HepG2 (cell line): Measurements from ENCODE around the gene GRID1. TPM values are rescaled to one million over a fixed set of nuclear protein-coding genes. Genes with fewer than 3 reads are reported as not detected.

ENCODE experiments used
- ATAC-seq: fragments of 200-7000 bp; cut with Tn5 transposase; 3 replicates; pipeline ENCODE4 v1.9.1; 2020; ENCODE audit warnings: mild to moderate bottlenecking, moderate library complexity
- BruUV-seq: library from RNA; stranded (reverse); fragments of 400-500 nt; replicated peaks from 2 replicates; lab custom pipeline; 2021; lab: Mats Ljungman, UMichigan
- CTCF ChIA-PET: fragments of 300-600 bp; formaldehyde crosslinking; extraction: SDS; loops from one replicate; lab custom pipeline; 2021; ENCODE audit warnings: low total read pairs, inconsistent platforms, low intra/inter-chr PET ratio; lab: Yijun Ruan, JAX
- POLR2A ChIA-PET: fragments of 350-600 bp; sonication (Branson Sonifier 250); formaldehyde crosslinking; loops from one replicate; lab custom pipeline; 2020; ENCODE audit warnings: antibody characterized with exemption, inconsistent platforms; lab: Yijun Ruan, JAX
- DNase-seq: peaks from one replicate; pipeline ENCODE4 v3.0.0-alpha.2; 2015; ENCODE audit warnings: low spot score
- FAIRE-seq: peaks from 3 replicates; lab custom pipeline; 2011; peaks lifted over from hg19 to GRCh38; lab: Jason Lieb, UNC
- H2AFZ ChIP-seq: one replicate; pipeline ENCODE4 v1.6.1; 2011; ENCODE audit warnings: low read length, inconsistent platforms
- H3K27ac ChIP-seq: fragments of 300-600 bp; 3 replicates; pipeline ENCODE4 v1.8.0; 2011; ENCODE audit warnings: mixed run types, mild to moderate bottlenecking, mixed read lengths, low read length, inconsistent platforms; ENCODE audit not compliant: insufficient read depth; ENCODE audit errors: extremely low read length
- H3K27me3 ChIP-seq, 2 experiments: fragments of 200-600 bp in 1 of 2; 2 replicates in 1 of 2; 3 replicates in 1 of 2; pipeline versions ENCODE4 v1.6.0 to v1.8.0; 2011; ENCODE audit warnings: low read length in 2 of 2, mild to moderate bottlenecking in 2 of 2, moderate library complexity in 2 of 2, inconsistent platforms in 1 of 2; ENCODE audit not compliant: insufficient read depth in 2 of 2, control insufficient read depth in 1 of 2
- H3K36me3 ChIP-seq, 2 experiments: fragments of 200-600 bp in 1 of 2; replicated peaks in 1 of 2; 2 replicates in 1 of 2; 3 replicates in 1 of 2; pipeline versions ENCODE4 v1.5.1 to v1.8.0; 2011; ENCODE audit warnings: low read length in 2 of 2, inconsistent platforms in 1 of 2; ENCODE audit not compliant: insufficient read depth in 2 of 2, control insufficient read depth in 1 of 2
- H3K4me1 ChIP-seq: 2 replicates; pipeline ENCODE4 v1.5.1; 2012; ENCODE audit warnings: low read length, inconsistent platforms; ENCODE audit not compliant: insufficient read depth
- H3K4me2 ChIP-seq: 2 replicates; pipeline ENCODE4 v1.6.0; 2011; ENCODE audit warnings: low read depth, low read length, inconsistent platforms
- H3K4me3 ChIP-seq, 3 experiments: fragments of 200-600 bp in 1 of 3; sonication (generic), shearing (Covaris generic) in 1 of 3; replicated peaks in 1 of 3; 2 replicates each; pipeline ENCODE4 v1.5.1; 2011 to 2016; ENCODE audit warnings: low read length in 3 of 3, inconsistent platforms in 2 of 3, low read depth in 2 of 3, mild to moderate bottlenecking in 2 of 3, control low read depth in 1 of 3, mixed read lengths in 1 of 3; ENCODE audit not compliant: insufficient read depth in 1 of 3
- H3K79me2 ChIP-seq: one replicate; pipeline ENCODE4 v1.6.1; 2011; ENCODE audit warnings: low read length, inconsistent platforms; ENCODE audit not compliant: insufficient read depth
- H3K9ac ChIP-seq: 2 replicates; pipeline ENCODE4 v1.6.0; 2011; ENCODE audit warnings: mild to moderate bottlenecking, low read depth, low read length, inconsistent platforms; ENCODE audit not compliant: insufficient read depth
- H3K9me3 ChIP-seq: 2 replicates; pipeline ENCODE4 v1.5.1; 2012; ENCODE audit warnings: mild to moderate bottlenecking, low read length
- H4K20me1 ChIP-seq: 2 replicates; pipeline ENCODE4 v1.6.0; 2011; ENCODE audit warnings: inconsistent platforms, mild to moderate bottlenecking, low read length, moderate library complexity; ENCODE audit not compliant: insufficient read depth
- ATF1 ChIP-seq: IDR thresholded peaks from 2 replicates; pipeline ENCODE4 v1.6.1; 2016; ENCODE audit warnings: mild to moderate bottlenecking, control low read depth
- HOXA3 ChIP-seq: sonication (generic); formaldehyde crosslinking; IDR thresholded peaks from 2 replicates; pipeline ENCODE4 v1.5.0; 2020; ENCODE audit warnings: missing genetic modification reagents
- MYNN ChIP-seq: sonication (generic); formaldehyde crosslinking; IDR thresholded peaks from 2 replicates; pipeline ENCODE4 v1.4.0; 2020; ENCODE audit warnings: mild to moderate bottlenecking, low read depth, missing genetic modification reagents
- NR2F6 ChIP-seq, 2 experiments: IDR thresholded peaks; 2 replicates each; pipeline ENCODE4 v1.6.1; 2016; ENCODE audit warnings: antibody characterized with exemption in 1 of 2, mild to moderate bottlenecking in 1 of 2
- PRPF4 ChIP-seq: fragments of 200-400 bp; formaldehyde crosslinking; IDR thresholded peaks from 2 replicates; pipeline ENCODE4 v1.6.1; 2016; ENCODE audit warnings: low read length, low read depth; ENCODE audit not compliant: poor library complexity, severe bottlenecking
- REPIN1 ChIP-seq: sonication (generic); formaldehyde crosslinking; IDR thresholded peaks from 2 replicates; pipeline ENCODE4 v1.8.0; 2022; ENCODE audit warnings: missing genetic modification reagents, low read depth, mild to moderate bottlenecking, borderline replicate concordance
- SIX1 ChIP-seq: sonication (generic); formaldehyde crosslinking; IDR thresholded peaks from 2 replicates; pipeline ENCODE4 v1.4.0; 2020; ENCODE audit warnings: missing genetic modification reagents, borderline replicate concordance
- STAG1 ChIP-seq: sonication (generic); formaldehyde crosslinking; IDR thresholded peaks from 2 replicates; pipeline ENCODE4 v1.4.0; 2020; ENCODE audit warnings: missing genetic modification reagents
- ZBTB38 ChIP-seq: sonication (generic); formaldehyde crosslinking; IDR thresholded peaks from 2 replicates; pipeline ENCODE4 v1.5.1; 2020; ENCODE audit warnings: mild to moderate bottlenecking, missing genetic modification reagents
- ZNF230 ChIP-seq: sonication (generic); formaldehyde crosslinking; IDR thresholded peaks from 2 replicates; pipeline ENCODE4 v1.4.0; 2020; ENCODE audit warnings: mild to moderate bottlenecking, missing genetic modification reagents
- ZNF350 ChIP-seq: sonication (generic); formaldehyde crosslinking; IDR thresholded peaks from 2 replicates; pipeline ENCODE4 v1.4.0; 2020; ENCODE audit warnings: mild to moderate bottlenecking, low read depth, missing genetic modification reagents, borderline replicate concordance
- ZNF605 ChIP-seq: sonication (generic); formaldehyde crosslinking; IDR thresholded peaks from 2 replicates; pipeline ENCODE4 v1.8.0; 2022; ENCODE audit warnings: mild to moderate bottlenecking, missing genetic modification reagents
- WGBS: methylation state at CpG from one replicate; pipeline ENCODE4 v1.1.6; 2017; ENCODE audit warnings: low lambda C conversion rate; 5-methylcytosine and 5-hydroxymethylcytosine counted together
- in situ Hi-C: cut with HindIII; loops from 2 replicates; pipeline ENCODE4 v1.10.0; 2017; ENCODE audit warnings: low pct_unique_long_range_greater_than_20kb; ENCODE audit not compliant: extremely low pct_ligation_motif_present
- intact Hi-C: fragments of 100-400 bp; cut with micrococcal nuclease; formaldehyde crosslinking; loops from one replicate; pipeline ENCODE4 v1.10.0; 2022; ENCODE audit not compliant: unreplicated experiment
- polyA plus RNA-seq, 8 experiments: library from polyadenylated mRNA; depleted of rRNA in 3 of 8; stranded (reverse) in 7 of 8; unstranded in 1 of 8; fragments of >200 nt; fragmentation: Illumina TruSeq in 4 of 8; extraction: Trizol in 4 of 8; gene quantifications; 2 replicates each; pipeline versions ENCODE4 v1.2.1 to v1.2.3, GENCODE V29; 2011 to 2016; ENCODE audit warnings: low read depth in 4 of 8, missing spikeins in 1 of 8, mixed read lengths in 1 of 8; ENCODE audit not compliant: insufficient read depth in 1 of 8
- total RNA-seq, 5 experiments: library from RNA; depleted of rRNA; stranded (reverse); fragments of >200 nt; fragmentation: Illumina TruSeq; extraction: Trizol; gene quantifications; 2 replicates each; pipeline ENCODE4 v1.2.3, GENCODE V29; 2016; ENCODE audit warnings: low read depth in 1 of 5
- TF ChIP-seq, protein P1 (sequence below): sonication (generic); formaldehyde crosslinking; IDR thresholded peaks from 2 replicates; pipeline ENCODE4 v1.8.0; 2022; ENCODE audit warnings: mild to moderate bottlenecking, missing genetic modification reagents; ENCODE audit not compliant: insufficient replicate concordance
- TF ChIP-seq, protein P2 (sequence below): sonication (generic); formaldehyde crosslinking; IDR thresholded peaks from 2 replicates; pipeline ENCODE4 v1.4.0; 2020; ENCODE audit warnings: missing genetic modification reagents
- TF ChIP-seq, protein P3 (sequence below): sonication (generic); formaldehyde crosslinking; IDR thresholded peaks from 2 replicates; pipeline ENCODE4 v1.8.0; 2023; ENCODE audit warnings: mild to moderate bottlenecking, missing genetic modification reagents

The GRID1 gene
- total and polyA plus RNA-seq, 2 of the 13 experiments (the other 11 are each of a cell fraction or from before 2014, with no cell fraction given) = 0.05 TPM; not detected in 1

DNA sequence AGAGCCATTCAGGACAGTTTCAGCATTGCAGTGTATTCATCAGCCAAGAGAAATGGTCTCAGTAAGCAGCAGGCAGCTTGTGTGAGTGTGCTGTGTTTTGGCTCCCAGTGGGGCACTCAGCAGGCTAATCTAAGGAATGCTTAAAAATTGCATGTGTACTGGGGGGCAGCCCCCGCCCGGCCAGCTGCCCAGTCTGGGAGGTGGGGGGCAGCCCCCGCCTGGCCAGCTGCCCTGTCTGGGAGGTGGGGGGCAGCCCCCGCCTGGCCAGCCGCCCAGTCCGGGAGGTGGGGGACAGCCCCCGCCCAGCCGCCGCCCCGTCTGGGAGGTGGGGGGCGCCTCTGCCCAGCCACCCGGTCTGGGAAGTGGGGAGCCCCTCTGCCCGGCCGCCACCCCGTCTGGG, 116.2 kb downstream of the GRID1 start:
- Histone ChIP-seq H3K4me1 (no peaks in the 10 kb centered on the region), H3K27ac (no peak overlapping the region), H3K79me2 (no peaks in the 10 kb centered on the region), H2AFZ (no peak overlapping the region), H3K36me3 (no peaks in the 10 kb centered on the region), H3K4me3 (no peak overlapping the region), H3K9me3 (no peaks in the 10 kb centered on the region), H3K27me3 (peaks cover 0 to 6% of the 10 kb centered on the region in 2 experiments; a peak in 1 of 5 replicates), H3K4me2 (no peak overlapping the region), H3K9ac (no peak overlapping the region), H4K20me1 (no peaks in the 10 kb centered on the region)
- FAIRE-seq (no peak), ATAC-seq (no peak), DNase-seq (no peak)
- TF ChIP-seq ZNF350 (CRISPR knock-in tag) = no peak
- TF ChIP-seq MYNN (CRISPR knock-in tag) = no peak
- no peak for TF ChIP-seq ATF1 (CRISPR knock-in tag)
- TF ChIP-seq REPIN1 (CRISPR knock-in tag) = no peak
- TF ChIP-seq ZBTB38 (CRISPR knock-in tag) = no peak
- TF ChIP-seq, protein P1, sequence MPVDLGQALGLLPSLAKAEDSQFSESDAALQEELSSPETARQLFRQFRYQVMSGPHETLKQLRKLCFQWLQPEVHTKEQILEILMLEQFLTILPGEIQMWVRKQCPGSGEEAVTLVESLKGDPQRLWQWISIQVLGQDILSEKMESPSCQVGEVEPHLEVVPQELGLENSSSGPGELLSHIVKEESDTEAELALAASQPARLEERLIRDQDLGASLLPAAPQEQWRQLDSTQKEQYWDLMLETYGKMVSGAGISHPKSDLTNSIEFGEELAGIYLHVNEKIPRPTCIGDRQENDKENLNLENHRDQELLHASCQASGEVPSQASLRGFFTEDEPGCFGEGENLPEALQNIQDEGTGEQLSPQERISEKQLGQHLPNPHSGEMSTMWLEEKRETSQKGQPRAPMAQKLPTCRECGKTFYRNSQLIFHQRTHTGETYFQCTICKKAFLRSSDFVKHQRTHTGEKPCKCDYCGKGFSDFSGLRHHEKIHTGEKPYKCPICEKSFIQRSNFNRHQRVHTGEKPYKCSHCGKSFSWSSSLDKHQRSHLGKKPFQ = no peak
- TF ChIP-seq STAG1 (CRISPR knock-in tag) = no peak
- TF ChIP-seq SIX1 (CRISPR knock-in tag) = no peak
- TF ChIP-seq, protein P2, sequence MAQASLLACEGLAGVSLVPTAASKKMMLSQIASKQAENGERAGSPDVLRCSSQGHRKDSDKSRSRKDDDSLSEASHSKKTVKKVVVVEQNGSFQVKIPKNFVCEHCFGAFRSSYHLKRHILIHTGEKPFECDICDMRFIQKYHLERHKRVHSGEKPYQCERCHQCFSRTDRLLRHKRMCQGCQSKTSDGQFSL (CRISPR knock-in tag) = no peak
- TF ChIP-seq ZNF605 (CRISPR knock-in tag) = no peak
- TF ChIP-seq HOXA3 (CRISPR knock-in tag) = no peak
- TF ChIP-seq ZNF230 = no peak
- no peak for TF ChIP-seq NR2F6 (IDR thresholded peaks at IDR 0.05)
- no peak for TF ChIP-seq NR2F6 (CRISPR knock-in tag; IDR thresholded peaks at IDR 0.05)
- TF ChIP-seq, protein P3, sequence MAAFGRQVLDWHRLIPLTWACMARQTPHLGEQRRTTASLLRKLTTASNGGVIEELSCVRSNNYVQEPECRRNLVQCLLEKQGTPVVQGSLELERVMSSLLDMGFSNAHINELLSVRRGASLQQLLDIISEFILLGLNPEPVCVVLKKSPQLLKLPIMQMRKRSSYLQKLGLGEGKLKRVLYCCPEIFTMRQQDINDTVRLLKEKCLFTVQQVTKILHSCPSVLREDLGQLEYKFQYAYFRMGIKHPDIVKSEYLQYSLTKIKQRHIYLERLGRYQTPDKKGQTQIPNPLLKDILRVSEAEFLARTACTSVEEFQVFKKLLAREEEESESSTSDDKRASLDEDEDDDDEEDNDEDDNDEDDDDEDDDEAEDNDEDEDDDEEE (CRISPR knock-in tag) = no peak
- no peak for TF ChIP-seq PRPF4
- POLR2A ChIA-PET = no interaction called here
- CTCF ChIA-PET = no interaction called here
- BruUV-seq = no TSS peak
- 19% methylated on average over 4 of the region's 15 CpGs for WGBS
- in situ Hi-C loops = no loop called here
- intact Hi-C loops = no loop called here
